ENCODE measurements around the gene USF3.

DNA sequence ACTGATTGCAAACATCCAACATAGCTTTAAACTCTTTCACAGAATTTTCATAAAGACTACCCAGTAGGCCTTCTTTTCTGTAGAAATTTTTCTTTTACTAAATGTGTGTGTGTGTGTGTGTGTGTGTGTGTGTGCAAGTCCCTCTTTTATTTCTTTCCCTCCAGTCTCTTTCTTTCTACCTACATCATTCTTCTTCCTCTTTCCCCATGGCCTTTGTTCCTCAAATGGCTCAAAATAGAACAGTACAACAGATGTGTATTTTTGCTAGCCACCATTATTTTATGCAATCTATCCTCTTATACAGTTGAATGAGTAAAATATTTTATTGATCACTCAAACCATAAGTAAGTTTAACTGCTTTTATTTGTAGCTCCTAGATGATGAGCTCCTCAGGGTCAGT is 76.4 kb downstream of the USF3 start:
- TF ChIP-seq POLR2A (IDR thresholded peaks at IDR 0.05) = no peak
- TF ChIP-seq, protein P1, sequence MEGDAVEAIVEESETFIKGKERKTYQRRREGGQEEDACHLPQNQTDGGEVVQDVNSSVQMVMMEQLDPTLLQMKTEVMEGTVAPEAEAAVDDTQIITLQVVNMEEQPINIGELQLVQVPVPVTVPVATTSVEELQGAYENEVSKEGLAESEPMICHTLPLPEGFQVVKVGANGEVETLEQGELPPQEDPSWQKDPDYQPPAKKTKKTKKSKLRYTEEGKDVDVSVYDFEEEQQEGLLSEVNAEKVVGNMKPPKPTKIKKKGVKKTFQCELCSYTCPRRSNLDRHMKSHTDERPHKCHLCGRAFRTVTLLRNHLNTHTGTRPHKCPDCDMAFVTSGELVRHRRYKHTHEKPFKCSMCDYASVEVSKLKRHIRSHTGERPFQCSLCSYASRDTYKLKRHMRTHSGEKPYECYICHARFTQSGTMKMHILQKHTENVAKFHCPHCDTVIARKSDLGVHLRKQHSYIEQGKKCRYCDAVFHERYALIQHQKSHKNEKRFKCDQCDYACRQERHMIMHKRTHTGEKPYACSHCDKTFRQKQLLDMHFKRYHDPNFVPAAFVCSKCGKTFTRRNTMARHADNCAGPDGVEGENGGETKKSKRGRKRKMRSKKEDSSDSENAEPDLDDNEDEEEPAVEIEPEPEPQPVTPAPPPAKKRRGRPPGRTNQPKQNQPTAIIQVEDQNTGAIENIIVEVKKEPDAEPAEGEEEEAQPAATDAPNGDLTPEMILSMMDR (IDR thresholded peaks at IDR 0.05) = no peak
